Skeletal muscle satellite cell (primary cell): ENCODE measurements around the gene L3MBTL4.
"Not testable (repeated sequence)": the region's sequence is repeated elsewhere in the genome, so short reads cannot be mapped to it uniquely, and the experiment has no call there.

Source experiments
- H3K27me3 ChIP-seq: 2 replicates; pipeline ENCODE4 v1.7.0; 2013; ENCODE audit warnings: low read length; ENCODE audit not compliant: control insufficient read depth, insufficient read depth
- H3K36me3 ChIP-seq: 2 replicates; pipeline ENCODE4 v1.7.0; 2013; ENCODE audit warnings: mild to moderate bottlenecking, control low read depth, low read length; ENCODE audit not compliant: insufficient read depth
- H3K4me1 ChIP-seq: 2 replicates; pipeline ENCODE4 v1.7.0; 2013; ENCODE audit warnings: low read length; ENCODE audit not compliant: control insufficient read depth, insufficient read depth
- H3K4me2 ChIP-seq: 2 replicates; pipeline ENCODE4 v1.7.0; 2013; ENCODE audit warnings: mild to moderate bottlenecking, low read length
- H3K4me3 ChIP-seq: 2 replicates; pipeline ENCODE4 v1.7.0; 2013; ENCODE audit warnings: low read length
- H3K9ac ChIP-seq: 2 replicates; pipeline ENCODE4 v1.7.0; 2013; ENCODE audit warnings: mild to moderate bottlenecking, low read depth, low read length, moderate library complexity
- H3K9me3 ChIP-seq: replicated peaks from 2 replicates; pipeline ENCODE4 v1.7.0; 2013; ENCODE audit warnings: mild to moderate bottlenecking, control low read depth, low read length

L3MBTL4 gene

DNA sequence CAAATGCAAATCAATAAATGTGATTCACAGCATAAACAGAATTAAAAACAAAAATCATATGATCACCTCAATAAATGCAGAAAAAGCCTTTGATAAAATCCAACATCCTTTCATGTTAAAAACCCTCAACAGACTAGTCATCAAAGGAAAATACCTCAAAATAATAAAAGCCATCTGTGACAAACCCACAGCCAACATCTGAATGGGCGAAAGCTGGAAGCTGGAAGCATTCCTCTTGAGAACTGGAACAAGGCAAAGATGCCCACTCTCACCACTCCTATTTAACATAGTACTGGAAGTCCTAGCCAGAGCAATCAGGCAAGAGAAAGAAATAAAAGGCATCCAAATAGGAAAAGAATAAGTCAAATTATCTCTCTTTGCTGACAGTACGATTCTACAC is 367.1 kb downstream of the L3MBTL4 start:
- H3K36me3 ChIP-seq, H3K9me3 ChIP-seq, H3K27me3 ChIP-seq, H3K4me1 ChIP-seq, H3K9ac ChIP-seq, H3K4me2 ChIP-seq, H3K4me3 ChIP-seq: not testable (repeated sequence)

DNA sequence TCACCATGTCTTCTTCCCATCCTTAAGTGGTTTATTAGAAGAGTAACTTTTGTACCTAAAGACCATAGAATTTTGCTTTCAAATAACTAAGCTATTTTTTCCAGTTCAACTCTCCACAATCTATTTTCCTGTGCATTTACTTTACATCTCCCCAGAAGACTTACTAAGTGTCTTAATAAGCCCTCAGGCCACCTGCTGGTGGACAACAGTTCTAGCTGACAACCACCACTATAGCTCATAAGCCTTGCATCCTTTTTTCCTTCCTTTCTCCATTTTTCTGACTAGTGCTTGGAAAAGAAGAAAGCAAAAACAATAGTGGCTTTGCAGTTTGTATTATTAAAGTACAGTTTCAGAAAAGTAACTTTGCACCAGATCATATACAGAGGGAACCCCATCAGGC is 369.9 kb downstream of the L3MBTL4 start:
- no peak overlapping the region for H3K4me2 ChIP-seq
- no peaks in the 10 kb centered on the region for H3K4me1 ChIP-seq
- no peak overlapping the region for H3K4me3 ChIP-seq
- no peak overlapping the region for H3K9ac ChIP-seq
- no peaks in the 10 kb centered on the region for H3K9me3 ChIP-seq
- H3K36me3 ChIP-seq: no peaks in the 10 kb centered on the region
- peaks cover 5% of the 10 kb centered on the region for H3K27me3 ChIP-seq

DNA sequence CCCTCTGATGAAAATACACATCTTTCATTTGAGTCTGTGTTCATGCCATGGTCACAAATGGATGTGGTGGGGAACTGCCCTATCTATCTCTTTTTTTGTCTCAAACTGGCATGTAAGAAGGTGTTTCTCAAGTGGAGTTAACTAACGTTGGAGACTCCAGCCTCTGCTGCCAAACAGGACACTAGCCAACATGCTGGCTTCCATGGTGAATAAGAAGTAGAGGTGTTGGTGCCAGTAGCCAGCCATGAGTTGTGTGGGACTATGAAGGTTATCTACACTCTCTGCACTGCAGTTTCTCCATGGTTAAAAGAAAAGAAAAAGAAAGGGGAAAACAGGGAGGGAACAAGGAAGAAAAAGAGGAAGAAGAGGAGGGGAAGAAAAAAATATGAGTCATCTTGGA is 370.4 kb downstream of the L3MBTL4 start:
- no peak overlapping the region for H3K4me2 ChIP-seq
- no peaks in the 10 kb centered on the region for H3K9me3 ChIP-seq
- no peak overlapping the region for H3K9ac ChIP-seq
- no peak overlapping the region for H3K4me3 ChIP-seq
- H3K4me1 ChIP-seq: peaks cover 2% of the 10 kb centered on the region
- peaks cover 5% of the 10 kb centered on the region for H3K27me3 ChIP-seq
- H3K36me3 ChIP-seq: no peaks in the 10 kb centered on the region

DNA sequence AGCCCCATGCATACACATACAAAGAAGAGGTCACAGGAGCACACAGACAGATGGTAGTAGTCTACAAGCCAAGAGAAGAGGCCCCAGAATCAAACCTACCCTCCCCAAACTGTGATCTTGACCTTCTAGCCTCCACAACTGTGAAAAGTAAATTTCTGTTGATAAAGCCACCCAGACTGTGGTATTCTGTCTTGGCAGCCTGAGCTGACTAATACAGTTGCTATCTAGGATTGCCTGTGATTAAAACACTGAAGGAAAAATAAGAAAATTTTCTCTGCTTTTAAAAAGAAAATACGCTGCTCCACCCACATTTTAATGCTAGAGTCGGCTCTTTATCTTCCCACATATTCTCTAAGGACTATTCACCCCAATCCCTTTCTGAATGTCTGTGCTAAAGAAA is 375.7 kb downstream of the L3MBTL4 start:
- Histone ChIP-seq H3K4me3 (no peak overlapping the region), H3K9ac (no peak overlapping the region), H3K27me3 (no peaks in the 10 kb centered on the region), H3K4me2 (no peak overlapping the region), H3K4me1 (peaks cover 7% of the 10 kb centered on the region), H3K9me3 (no peaks in the 10 kb centered on the region), H3K36me3 (no peaks in the 10 kb centered on the region)

DNA sequence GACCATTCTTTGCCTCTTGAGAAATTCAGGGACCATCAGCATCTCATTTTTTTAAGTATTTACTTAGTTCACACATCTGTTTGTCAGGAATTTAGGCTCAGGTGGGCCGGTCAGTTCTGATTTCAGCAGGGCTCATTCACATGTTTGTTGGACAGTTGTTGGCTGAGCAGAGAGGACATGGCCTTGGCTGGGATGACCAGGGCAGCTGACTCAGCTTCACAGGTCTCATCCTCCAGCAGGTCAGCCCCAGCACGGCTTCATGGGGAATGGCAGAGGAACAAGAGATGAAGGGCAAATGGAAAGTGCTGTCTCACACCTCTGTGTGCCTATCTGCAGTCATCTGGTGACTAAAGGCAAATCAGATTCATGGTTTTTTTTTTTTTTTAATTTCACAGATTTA is 383.3 kb downstream of the L3MBTL4 start:
- H3K4me2 ChIP-seq: no peak overlapping the region
- H3K9ac ChIP-seq: no peak overlapping the region
- H3K4me3 ChIP-seq: no peak overlapping the region
- H3K9me3 ChIP-seq: no peaks in the 10 kb centered on the region
- H3K27me3 ChIP-seq: peaks cover 9% of the 10 kb centered on the region
- H3K36me3 ChIP-seq: no peaks in the 10 kb centered on the region
- no peaks in the 10 kb centered on the region for H3K4me1 ChIP-seq

DNA sequence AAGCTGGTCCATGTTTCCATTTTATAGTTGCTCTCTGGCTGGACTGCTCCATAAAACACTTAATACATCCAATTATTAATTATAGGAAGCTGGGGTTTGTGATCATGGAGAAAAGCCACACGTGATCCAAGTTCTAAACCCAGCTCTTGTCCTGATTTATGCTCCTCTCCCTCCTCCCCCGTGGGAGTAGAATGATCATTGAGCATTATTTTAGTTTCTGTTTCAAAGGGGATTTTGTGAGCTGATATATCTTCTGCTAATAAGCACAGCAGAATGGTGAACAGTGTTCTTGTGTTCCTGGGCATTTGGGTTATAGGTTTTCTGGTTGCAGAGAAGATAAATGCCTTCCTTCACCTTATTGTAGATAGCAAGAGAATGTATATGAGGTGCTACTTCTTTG is 383.7 kb downstream of the L3MBTL4 start:
- Histone ChIP-seq H3K27me3 (peaks cover 9% of the 10 kb centered on the region), H3K9ac (no peak overlapping the region)

DNA sequence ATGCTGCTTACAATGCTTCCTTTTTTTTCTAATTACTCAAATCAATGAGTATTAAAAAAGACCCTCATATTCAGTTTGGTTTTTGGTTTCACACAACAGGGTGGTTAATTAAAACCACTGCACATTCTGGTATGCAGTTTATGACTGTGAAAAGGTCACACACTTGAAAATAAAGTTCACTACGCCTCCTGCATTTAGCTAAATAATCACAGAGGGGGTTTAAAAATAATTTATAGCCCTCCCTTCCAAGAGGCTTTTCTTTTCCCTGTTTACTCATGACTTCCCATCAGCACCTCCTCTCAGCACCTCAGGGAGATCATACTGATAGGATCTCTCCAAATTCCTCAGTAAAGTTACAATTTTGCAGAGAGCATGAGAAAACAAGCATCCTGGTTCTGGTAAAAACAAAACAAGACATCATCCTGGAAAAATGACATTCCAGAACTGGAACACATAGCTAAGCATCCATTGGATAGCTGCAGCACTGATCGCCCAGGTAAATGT is 389.9 kb downstream of the L3MBTL4 start:
- H3K4me3 ChIP-seq: no peak overlapping the region
- no peaks in the 10 kb centered on the region for H3K9me3 ChIP-seq
- H3K4me2 ChIP-seq: no peak overlapping the region
- H3K4me1 ChIP-seq: no peaks in the 10 kb centered on the region
- H3K27me3 ChIP-seq: peaks cover 10% of the 10 kb centered on the region
- no peaks in the 10 kb centered on the region for H3K36me3 ChIP-seq
- no peak overlapping the region for H3K9ac ChIP-seq

More for the DNA sequence above, 383.7 kb downstream of the L3MBTL4 start:
- Histone ChIP-seq H3K4me3 (no peak overlapping the region), H3K9me3 (no peaks in the 10 kb centered on the region), H3K4me2 (peak overlapping the region; percentile 14), H3K4me1 (no peaks in the 10 kb centered on the region), H3K36me3 (no peaks in the 10 kb centered on the region)

DNA sequence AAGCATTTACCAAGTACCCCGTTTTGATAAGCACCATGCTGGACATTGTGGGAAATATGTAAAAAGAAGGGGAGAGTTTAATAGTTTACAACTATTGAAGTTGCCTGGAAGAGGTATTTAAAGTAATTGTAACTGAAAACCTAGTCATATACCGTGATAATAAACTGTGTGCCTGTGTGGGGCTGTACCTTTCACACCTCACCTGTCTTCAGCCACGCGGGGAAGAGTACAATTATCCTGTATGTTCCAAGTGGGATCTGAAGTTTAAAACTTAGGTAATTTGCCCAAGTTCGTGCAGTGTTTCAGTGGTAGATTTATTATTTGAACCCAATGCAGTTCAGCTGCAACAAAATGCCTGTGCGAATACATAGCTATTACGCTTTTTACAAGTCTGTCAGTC is 391.2 kb downstream of the L3MBTL4 start:
- no peaks in the 10 kb centered on the region for H3K9me3 ChIP-seq
- H3K4me1 ChIP-seq: no peaks in the 10 kb centered on the region
- H3K9ac ChIP-seq: no peak overlapping the region
- H3K27me3 ChIP-seq: peaks cover 7% of the 10 kb centered on the region
- no peak overlapping the region for H3K4me3 ChIP-seq
- H3K4me2 ChIP-seq: no peak overlapping the region
- H3K36me3 ChIP-seq: no peaks in the 10 kb centered on the region

DNA sequence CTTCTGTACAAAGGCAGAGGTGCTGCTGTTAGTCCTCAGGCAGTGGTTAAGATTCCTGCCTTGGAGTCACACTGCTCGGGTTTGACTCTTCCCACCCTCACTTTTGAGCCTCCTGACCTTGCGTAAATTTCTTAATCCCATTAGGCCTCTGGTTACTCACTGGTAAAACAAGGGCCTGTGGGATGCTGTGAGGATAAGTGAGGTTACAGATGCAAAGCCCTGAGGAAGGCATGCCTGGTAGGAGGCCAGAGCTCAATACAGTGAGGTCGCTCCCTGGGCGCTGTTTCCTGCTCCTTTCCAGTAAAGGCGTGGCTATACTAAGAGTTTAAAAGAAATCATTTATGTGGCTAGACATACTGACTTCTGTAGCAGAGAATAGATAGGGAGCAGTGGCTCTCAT is 391.9 kb downstream of the L3MBTL4 start:
- H3K27me3 ChIP-seq: peaks cover 7% of the 10 kb centered on the region
- no peak overlapping the region for H3K4me2 ChIP-seq
- no peak overlapping the region for H3K9ac ChIP-seq
- no peaks in the 10 kb centered on the region for H3K9me3 ChIP-seq
- H3K4me1 ChIP-seq: no peaks in the 10 kb centered on the region
- no peak overlapping the region for H3K4me3 ChIP-seq
- H3K36me3 ChIP-seq: no peaks in the 10 kb centered on the region

DNA sequence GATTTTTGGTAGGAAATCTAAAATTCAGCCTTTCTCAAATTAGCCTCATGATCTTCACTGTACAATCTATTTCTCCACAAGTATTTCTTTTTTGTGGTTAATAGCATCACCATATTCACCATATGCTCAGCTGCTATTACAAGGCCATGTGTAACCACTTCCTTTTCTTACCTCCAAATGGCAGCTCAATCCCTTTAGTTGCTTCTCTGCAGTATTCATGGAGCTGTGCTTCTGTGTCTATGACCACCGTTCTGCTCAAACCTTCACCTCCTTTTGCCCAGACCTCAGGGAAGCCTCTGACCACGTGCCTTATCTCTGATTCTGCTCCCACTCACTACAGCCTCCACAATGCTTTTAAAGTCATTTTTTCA is 392.7 kb downstream of the L3MBTL4 start:
- Histone ChIP-seq H3K9ac (no peak overlapping the region), H3K36me3 (no peaks in the 10 kb centered on the region), H3K4me1 (peaks cover 5% of the 10 kb centered on the region), H3K4me3 (no peak overlapping the region), H3K9me3 (no peaks in the 10 kb centered on the region), H3K4me2 (no peak overlapping the region), H3K27me3 (peaks cover 7% of the 10 kb centered on the region)

DNA sequence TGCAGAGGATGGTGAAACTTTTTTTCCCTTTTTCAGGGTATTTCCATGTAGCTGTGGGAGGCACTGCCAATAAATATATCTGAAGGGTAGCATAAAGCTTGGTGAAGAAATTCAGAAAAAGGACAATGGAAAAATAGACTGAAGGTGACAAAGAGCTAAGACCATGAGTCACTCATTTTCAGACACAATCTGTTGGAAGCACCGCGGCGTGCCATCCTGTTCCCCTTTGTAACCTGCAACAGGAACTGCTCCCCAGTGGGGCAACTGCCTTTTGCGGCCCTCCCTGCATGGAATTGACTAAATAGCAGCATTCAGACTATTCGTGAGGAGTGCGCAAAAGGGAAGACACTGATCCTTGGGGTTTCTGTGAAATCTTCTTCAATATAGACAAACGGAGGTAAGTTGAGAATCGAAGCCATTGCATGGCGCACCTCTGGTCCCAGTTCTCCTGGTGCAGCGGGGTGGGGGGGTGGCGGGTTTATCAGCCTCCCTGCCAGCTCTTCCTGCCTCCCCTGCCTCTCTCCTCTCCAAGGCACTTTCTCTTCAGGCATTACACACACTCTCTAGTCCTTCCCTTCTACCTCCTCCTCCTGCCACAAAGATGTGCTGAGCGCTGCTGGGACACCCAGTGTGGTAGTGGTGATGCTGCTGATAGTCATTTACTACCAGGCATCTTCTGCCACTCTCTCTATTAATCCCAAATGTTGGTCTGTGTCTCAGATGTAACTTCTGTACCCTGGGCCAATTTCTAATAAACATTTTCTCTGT is 393.2 kb downstream of the L3MBTL4 start:
- Histone ChIP-seq H3K4me1 (peaks cover 8% of the 10 kb centered on the region), H3K4me2 (no peak overlapping the region), H3K36me3 (no peaks in the 10 kb centered on the region), H3K4me3 (no peak overlapping the region), H3K9me3 (no peaks in the 10 kb centered on the region), H3K27me3 (peaks cover 7% of the 10 kb centered on the region), H3K9ac (no peak overlapping the region)

DNA sequence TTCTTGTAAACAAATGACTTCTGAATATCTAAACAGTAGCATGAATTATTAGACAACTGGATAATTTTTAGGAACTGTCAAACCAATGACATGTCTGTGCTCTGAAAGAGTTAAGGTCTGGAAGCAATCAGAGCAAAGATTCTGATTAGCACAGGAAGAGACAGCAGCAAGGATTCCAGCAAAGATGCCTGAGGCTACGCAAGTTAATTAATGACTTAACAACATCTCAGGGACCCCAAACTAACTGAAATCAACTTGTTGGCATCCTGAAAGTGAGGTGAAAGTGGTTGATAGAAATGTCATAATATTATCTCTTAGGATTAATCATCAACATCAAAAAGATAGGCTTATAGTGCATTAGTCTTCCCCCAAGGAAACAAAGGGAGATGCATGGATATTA is 396.0 kb downstream of the L3MBTL4 start:
- peaks cover 7% of the 10 kb centered on the region for H3K27me3 ChIP-seq
- H3K9me3 ChIP-seq: no peaks in the 10 kb centered on the region
- H3K9ac ChIP-seq: no peak overlapping the region
- no peak overlapping the region for H3K4me2 ChIP-seq
- peaks cover 11% of the 10 kb centered on the region for H3K4me1 ChIP-seq
- H3K4me3 ChIP-seq: no peak overlapping the region
- H3K36me3 ChIP-seq: no peaks in the 10 kb centered on the region
